GM10266 (cell line): ENCODE measurements around the gene TRIP11.

ENCODE experiments used
- DNase-seq: peaks from one replicate; pipeline ENCODE4 v3.0.0; 2012; ENCODE audit errors: extremely low spot score
- TF ChIP-seq, protein P1 (sequence below): IDR thresholded peaks from 2 replicates; pipeline ENCODE4 v1.5.1; 2012; ENCODE audit warnings: mild to moderate bottlenecking, low read depth; ENCODE audit not compliant: control insufficient read depth, insufficient read depth; ENCODE audit errors: missing control alignments

The TRIP11 gene

GRCh38 chr14:92026548-92027190, 13.2 kb downstream of the TRIP11 start:
- no peak for DNase-seq
- TF ChIP-seq, protein P1, sequence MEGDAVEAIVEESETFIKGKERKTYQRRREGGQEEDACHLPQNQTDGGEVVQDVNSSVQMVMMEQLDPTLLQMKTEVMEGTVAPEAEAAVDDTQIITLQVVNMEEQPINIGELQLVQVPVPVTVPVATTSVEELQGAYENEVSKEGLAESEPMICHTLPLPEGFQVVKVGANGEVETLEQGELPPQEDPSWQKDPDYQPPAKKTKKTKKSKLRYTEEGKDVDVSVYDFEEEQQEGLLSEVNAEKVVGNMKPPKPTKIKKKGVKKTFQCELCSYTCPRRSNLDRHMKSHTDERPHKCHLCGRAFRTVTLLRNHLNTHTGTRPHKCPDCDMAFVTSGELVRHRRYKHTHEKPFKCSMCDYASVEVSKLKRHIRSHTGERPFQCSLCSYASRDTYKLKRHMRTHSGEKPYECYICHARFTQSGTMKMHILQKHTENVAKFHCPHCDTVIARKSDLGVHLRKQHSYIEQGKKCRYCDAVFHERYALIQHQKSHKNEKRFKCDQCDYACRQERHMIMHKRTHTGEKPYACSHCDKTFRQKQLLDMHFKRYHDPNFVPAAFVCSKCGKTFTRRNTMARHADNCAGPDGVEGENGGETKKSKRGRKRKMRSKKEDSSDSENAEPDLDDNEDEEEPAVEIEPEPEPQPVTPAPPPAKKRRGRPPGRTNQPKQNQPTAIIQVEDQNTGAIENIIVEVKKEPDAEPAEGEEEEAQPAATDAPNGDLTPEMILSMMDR: no peak

DNA sequence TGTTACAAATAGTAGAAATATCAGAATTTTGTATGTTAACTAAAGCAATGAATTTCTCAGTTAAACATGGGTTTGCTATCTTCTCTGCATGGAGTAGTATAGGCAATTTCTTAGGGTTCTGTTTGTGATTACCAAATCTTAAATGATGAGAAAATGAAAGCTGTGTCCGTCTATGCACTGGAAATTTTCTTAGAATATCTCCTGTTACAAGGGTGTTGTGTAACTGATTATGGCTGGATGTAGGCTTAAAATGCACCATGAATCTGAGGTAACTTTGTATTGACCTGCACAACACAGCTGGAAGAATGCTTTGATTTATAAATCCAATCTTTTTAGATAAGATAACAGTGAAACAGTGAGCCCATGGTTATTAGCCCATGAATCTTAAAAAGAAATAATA, 17.8 kb downstream of the TRIP11 start:
- TF ChIP-seq, protein P1: no peak
- no peak for DNase-seq

DNA sequence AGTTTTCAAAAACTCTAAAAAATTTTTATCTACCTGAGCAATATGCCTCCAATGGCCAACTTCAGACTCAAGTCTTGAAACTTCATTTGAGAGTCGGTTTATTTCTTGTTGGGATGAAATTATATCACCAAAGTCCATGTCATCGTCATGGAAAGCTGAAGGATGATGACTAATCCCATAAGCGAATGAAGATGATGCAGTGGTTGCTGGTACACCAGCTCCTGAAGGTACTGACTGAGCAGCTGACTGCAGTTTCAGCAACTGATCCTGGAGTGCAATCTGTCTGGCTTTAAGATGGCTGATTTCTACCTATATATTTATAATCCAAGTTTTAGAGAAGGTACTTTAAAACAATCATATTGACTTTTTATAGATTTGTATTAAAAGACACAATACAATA, 18.3 kb downstream of the TRIP11 start:
- no peak for DNase-seq
- TF ChIP-seq, protein P1: no peak

GRCh38 chr14:92014040-92014439, 25.8 kb downstream of the TRIP11 start:
- no peak for DNase-seq
- TF ChIP-seq, protein P1: no peak

DNA sequence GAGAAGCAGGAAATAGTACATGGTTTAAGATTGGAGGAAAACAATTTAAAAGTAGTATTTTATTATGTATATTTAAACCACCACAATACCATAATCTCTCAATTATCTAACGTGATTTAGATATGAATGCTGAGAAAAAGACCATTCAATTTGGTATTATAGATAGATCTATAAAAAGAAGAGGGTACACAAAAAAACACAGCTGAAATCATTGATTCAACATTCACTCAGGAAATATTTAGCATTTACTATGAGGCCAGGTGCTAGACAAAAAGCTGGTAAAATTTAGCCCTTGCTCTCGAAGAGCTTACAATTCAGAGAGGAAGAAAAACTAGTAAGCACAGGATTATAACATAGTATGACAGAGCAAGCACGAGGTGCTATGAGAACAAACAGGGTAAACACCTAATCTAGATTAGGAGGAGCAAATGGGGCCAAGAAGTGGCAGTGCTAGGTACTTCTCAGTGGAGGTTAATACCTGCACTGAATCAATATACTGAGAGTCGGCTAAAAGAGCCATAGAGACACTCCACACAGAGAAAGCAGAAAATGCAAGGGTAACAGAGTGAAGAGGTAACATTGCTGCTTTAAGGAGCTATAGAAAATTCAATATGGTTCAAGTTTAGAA, 27.6 kb downstream of the TRIP11 start:
- no peak for DNase-seq
- TF ChIP-seq, protein P1: no peak

- no peak for DNase-seq
- TF ChIP-seq, protein P1: no peak
Observed at GRCh38 chr14:92010644-92011043, 29.2 kb downstream of the TRIP11 start.

DNA sequence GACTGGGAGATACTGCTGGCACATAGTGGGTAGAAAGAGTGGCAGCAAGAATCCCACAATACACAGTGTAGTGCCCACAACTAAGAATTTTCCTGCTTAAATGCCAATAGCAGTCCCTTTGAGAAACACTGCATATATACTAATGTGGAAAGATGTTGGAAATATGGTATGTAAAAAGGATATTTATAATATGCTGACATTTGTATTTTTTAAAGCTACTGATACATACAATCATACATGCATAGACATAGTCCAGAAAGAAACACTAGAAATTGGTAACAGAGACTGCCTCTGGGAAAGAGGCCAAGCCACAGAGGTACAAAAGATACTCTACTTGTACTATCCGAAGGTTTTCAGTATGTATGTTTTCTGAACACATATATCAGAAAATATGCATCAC, 30.3 kb downstream of the TRIP11 start:
- TF ChIP-seq, protein P1: no peak
- DNase-seq: no peak
